ENCODE results near the gene ALX4. TPM values are rescaled to one million over a fixed set of nuclear protein-coding genes. Genes with fewer than 3 reads are reported as not detected.

ALX4 gene
- total and polyA plus RNA-seq, 7 donors = 0.04 to 0.23 (median 0.14) TPM; not detected in 1

- DNase-seq = no peak
- Histone ChIP-seq H3K27me3 (ENCODE audit: insufficient read depth in 3 of 3, low read length in 2 of 3) (peaks cover 0 to 90% (median 21%) of the 10 kb centered on the region in 3 donors), H3K36me3 (ENCODE audit: insufficient read depth in 1 of 2, low read depth in 1 of 2) (no peaks in the 10 kb centered on the region), H3K4me3 (no peak overlapping the region), H3K4me1 (no peaks in the 10 kb centered on the region), H3K9me3 (no peaks in the 10 kb centered on the region), H3K27ac (no peak overlapping the region)
- no peak for TF ChIP-seq CTCF (IDR thresholded peaks at IDR 0.05)
- 72 to 86% (median 76%) methylated on average over 5 of the region's 5 CpGs for WGBS, 3 donors
- intact Hi-C loops (cut with DNase I) = no loop called here
- no peak for ATAC-seq
These were observed 15.8 kb upstream of the ALX4 start for GRCh38 chr11:44325698-44326097.

GRCh38 chr11:44324749-44325525, 15.0 kb upstream of the ALX4 start:
- Histone ChIP-seq H3K27me3 (ENCODE audit: insufficient read depth in 3 of 3, low read length in 2 of 3) (peaks cover 0 to 90% (median 25%) of the 10 kb centered on the region in 3 donors), H3K4me1 (no peaks in the 10 kb centered on the region), H3K27ac (no peak overlapping the region), H3K9me3 (no peaks in the 10 kb centered on the region), H3K36me3 (ENCODE audit: insufficient read depth in 1 of 2, low read depth in 1 of 2) (no peaks in the 10 kb centered on the region), H3K4me3 (no peak overlapping the region)
- intact Hi-C loops (cut with DNase I) = no loop called here
- ATAC-seq (no peak), DNase-seq (no peak)
- 45 to 52% (median 48%) methylated on average over 13 of the region's 13 CpGs for WGBS, 3 donors
- no peak for TF ChIP-seq CTCF (IDR thresholded peaks at IDR 0.05)

- peaks cover 6% of the 10 kb centered on the region for H3K4me1 ChIP-seq
- intact Hi-C loops (cut with DNase I) = no loop called here
- TF ChIP-seq CTCF (IDR thresholded peaks at IDR 0.05) = no peak
- ATAC-seq (no peak), DNase-seq (no peak)
- no peaks in the 10 kb centered on the region for H3K36me3 ChIP-seq (ENCODE audit: insufficient read depth in 1 of 2, low read depth in 1 of 2)
- H3K27ac ChIP-seq = no peak overlapping the region
- WGBS, 3 donors = 46 to 52% (median 47%) methylated on average over 1 of the region's 1 CpG
- peaks cover 0 to 90% (median 28%) of the 10 kb centered on the region in 3 donors for H3K27me3 ChIP-seq (ENCODE audit: insufficient read depth in 3 of 3, low read length in 2 of 3)
- no peaks in the 10 kb centered on the region for H3K9me3 ChIP-seq
- H3K4me3 ChIP-seq = no peak overlapping the region
These were observed 14.3 kb upstream of the ALX4 start for GRCh38 chr11:44324222-44324621.

- no peak for TF ChIP-seq CTCF (IDR thresholded peaks at IDR 0.05)
- no peaks in the 10 kb centered on the region for H3K9me3 ChIP-seq
- 41 to 58% (median 57%) methylated on average over 6 of the region's 6 CpGs for WGBS, 3 donors
- H3K4me1 ChIP-seq = peaks cover 7% of the 10 kb centered on the region
- no peak for DNase-seq
- no peak overlapping the region for H3K4me3 ChIP-seq
- no peak overlapping the region for H3K27ac ChIP-seq
- intact Hi-C loops (cut with DNase I) = no loop called here
- ATAC-seq = no peak
- no peaks in the 10 kb centered on the region for H3K36me3 ChIP-seq (ENCODE audit: insufficient read depth in 1 of 2, low read depth in 1 of 2)
- peaks cover 4 to 97% (median 43%) of the 10 kb centered on the region in 3 donors for H3K27me3 ChIP-seq (ENCODE audit: insufficient read depth in 3 of 3, low read length in 2 of 3)
These were observed 12.3 kb upstream of the ALX4 start for GRCh38 chr11:44322243-44322642.
